NCI-H460 (cell line): ENCODE data around the gene S100A1. TPM values are rescaled to one million over a fixed set of nuclear protein-coding genes. Genes with fewer than 3 reads are reported as not detected.
"Not testable (repeated sequence)": the region's sequence is repeated elsewhere in the genome, so short reads cannot be mapped to it uniquely, and the experiment has no call there.

Experiments used
- DNase-seq: peaks from one replicate; pipeline ENCODE4 v3.0.0-alpha.2; 2016; ENCODE audit warnings: low read depth; ENCODE audit errors: extremely low read depth
- total RNA-seq: library from RNA; depleted of rRNA; stranded (reverse); fragments of >200 nt; shearing (Covaris generic); gene quantifications from 2 replicates; pipeline ENCODE4 v1.2.3, GENCODE V29; 2014

S100A1 gene
- total RNA-seq, 1 experiment from 2014 or later = not detected

GRCh38 chr1:153629343-153629665, 1.1 kb downstream of the S100A1 start:
- no peak for DNase-seq

GRCh38 chr1:153629971-153630370, 1.7 kb downstream of the S100A1 start:
- no peak for DNase-seq

GRCh38 chr1:153630384-153630783, 2.1 kb downstream of the S100A1 start:
- no peak for DNase-seq

GRCh38 chr1:153631047-153632022, 3.1 kb downstream of the S100A1 start:
- no peak for DNase-seq

- no peak for DNase-seq
These were observed 5.0 kb downstream of the S100A1 start for GRCh38 chr1:153633161-153633753.

GRCh38 chr1:153633754-153634665, 5.8 kb downstream of the S100A1 start, which contains the start of gene CHTOP:
Gene CHTOP, plus strand, starts transcription at chr1:153634066. Its CDS starts 2,523 bp downstream, at chr1:153636589.
- peak; percentile 100 for DNase-seq

- no peak for DNase-seq
These were observed 7.6 kb downstream of the S100A1 start for GRCh38 chr1:153635872-153636271.

GRCh38 chr1:153636312-153636711, 8.1 kb downstream of the S100A1 start:
- DNase-seq = no peak

- no peak for DNase-seq
These were observed 10.0 kb downstream of the S100A1 start for GRCh38 chr1:153638261-153638660.

GRCh38 chr1:153639280-153639679, 11.0 kb downstream of the S100A1 start:
- no peak for DNase-seq

GRCh38 chr1:153640213-153640612, 12.0 kb downstream of the S100A1 start:
- not testable (repeated sequence) for DNase-seq

GRCh38 chr1:153640861-153641260, 12.6 kb downstream of the S100A1 start:
- no peak for DNase-seq

GRCh38 chr1:153642161-153642560, 13.9 kb downstream of the S100A1 start:
- no peak for DNase-seq

GRCh38 chr1:153643100-153643499, 14.9 kb downstream of the S100A1 start:
- no peak for DNase-seq

GRCh38 chr1:153643816-153644215, 15.6 kb downstream of the S100A1 start:
- DNase-seq = no peak

GRCh38 chr1:153646672-153647345, 18.6 kb downstream of the S100A1 start:
- DNase-seq = no peak

- DNase-seq = no peak
These were observed 19.1 kb downstream of the S100A1 start for GRCh38 chr1:153647346-153647714.

- no peak for DNase-seq
These were observed 19.9 kb downstream of the S100A1 start for GRCh38 chr1:153648000-153648643.

- no peak for DNase-seq
These were observed 21.1 kb downstream of the S100A1 start for GRCh38 chr1:153649137-153649862.
